Measurements from ENCODE around the gene RFX8.

DNA sequence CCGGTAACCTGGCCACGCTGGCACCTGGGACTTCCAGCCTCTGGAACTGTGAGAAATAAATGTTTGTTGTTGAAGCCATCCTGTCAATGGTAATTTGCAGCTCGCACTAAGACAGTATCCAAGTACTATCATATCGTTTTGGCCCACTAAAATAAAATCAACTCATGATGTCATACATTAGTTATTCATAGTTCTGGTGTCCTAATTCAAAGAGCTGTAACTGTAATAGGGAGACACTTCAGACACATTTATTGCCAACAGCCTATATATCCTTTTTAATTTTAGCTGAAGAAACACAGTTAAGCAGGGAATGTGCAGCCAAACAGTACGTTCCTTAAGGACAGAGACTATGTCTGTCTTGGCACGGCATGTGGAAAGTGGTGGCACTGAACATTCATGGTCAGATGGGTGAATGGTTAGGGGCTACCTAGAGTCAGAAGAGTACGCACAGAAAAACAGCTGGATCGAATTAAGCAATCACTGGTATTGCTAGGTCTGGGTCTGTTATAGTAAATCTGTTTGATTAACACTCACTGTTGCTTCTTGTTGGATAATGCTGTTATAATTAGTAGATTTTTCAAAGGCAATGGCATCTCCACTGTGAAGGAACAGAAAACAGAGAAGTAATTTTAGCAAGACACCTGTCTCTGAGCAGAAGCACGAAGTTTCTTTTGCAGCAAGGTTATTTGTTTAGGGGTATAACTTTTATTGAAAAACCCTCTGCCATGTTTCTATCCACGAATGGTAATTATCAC, 46.3 kb downstream of the RFX8 start:
- TF ChIP-seq EZH2phosphoT487 (conservative IDR thresholded peaks at IDR 0.05; ENCODE audit: low read length) = no peak
- TF ChIP-seq, protein P1, sequence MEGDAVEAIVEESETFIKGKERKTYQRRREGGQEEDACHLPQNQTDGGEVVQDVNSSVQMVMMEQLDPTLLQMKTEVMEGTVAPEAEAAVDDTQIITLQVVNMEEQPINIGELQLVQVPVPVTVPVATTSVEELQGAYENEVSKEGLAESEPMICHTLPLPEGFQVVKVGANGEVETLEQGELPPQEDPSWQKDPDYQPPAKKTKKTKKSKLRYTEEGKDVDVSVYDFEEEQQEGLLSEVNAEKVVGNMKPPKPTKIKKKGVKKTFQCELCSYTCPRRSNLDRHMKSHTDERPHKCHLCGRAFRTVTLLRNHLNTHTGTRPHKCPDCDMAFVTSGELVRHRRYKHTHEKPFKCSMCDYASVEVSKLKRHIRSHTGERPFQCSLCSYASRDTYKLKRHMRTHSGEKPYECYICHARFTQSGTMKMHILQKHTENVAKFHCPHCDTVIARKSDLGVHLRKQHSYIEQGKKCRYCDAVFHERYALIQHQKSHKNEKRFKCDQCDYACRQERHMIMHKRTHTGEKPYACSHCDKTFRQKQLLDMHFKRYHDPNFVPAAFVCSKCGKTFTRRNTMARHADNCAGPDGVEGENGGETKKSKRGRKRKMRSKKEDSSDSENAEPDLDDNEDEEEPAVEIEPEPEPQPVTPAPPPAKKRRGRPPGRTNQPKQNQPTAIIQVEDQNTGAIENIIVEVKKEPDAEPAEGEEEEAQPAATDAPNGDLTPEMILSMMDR (IDR thresholded peaks at IDR 0.05; ENCODE audit: insufficient read depth, low read length, poor library complexity, severe bottlenecking) = no peak

All from SU-DHL-6 (cell line).